ENCODE measurements around the gene NMU. TPM values are rescaled to one million over a fixed set of nuclear protein-coding genes. Genes with fewer than 3 reads are reported as not detected.
A peak's percentile ranks its signal among the peaks of the same experiment; 100 is the strongest.

The NMU gene
- total and polyA plus RNA-seq, 2 experiments from 2014 or later = 1.3 to 3.4 TPM

DNA sequence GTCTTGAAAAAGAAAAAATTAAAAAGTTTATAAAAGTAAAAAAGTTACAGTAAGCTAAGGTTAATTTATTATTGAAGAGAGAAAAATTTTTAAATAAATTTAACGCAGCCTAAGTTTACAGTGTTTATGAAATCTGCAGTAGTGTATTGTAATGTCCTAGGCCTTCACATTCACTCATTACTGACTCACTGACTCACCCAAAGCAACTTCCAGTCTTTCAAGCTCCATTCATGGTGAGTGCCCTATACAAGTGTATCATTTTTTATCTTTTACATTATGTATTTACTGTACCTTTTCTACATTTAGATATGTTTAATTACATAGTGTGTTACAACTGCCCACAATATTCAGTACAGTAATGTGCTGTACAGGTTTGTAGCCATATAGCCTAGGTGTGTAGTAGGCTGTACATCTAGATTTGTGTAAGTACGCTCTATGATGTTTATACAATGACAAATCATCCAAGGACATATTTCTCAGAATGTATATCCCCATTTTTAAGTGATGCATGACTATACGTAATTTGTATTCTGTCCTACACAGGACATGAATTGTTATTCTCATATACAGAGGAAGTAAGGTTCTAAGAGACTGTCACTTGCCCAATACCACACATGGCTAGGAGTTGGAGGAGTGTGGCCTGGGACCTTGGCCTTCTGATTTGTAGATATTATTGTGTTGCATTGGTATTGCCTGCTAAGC is 24.6 kb downstream of the NMU start:
- no peak overlapping the region for H3K27ac ChIP-seq
- H3K4me1 ChIP-seq (ENCODE audit: low read depth) = no peaks in the 10 kb centered on the region
- TF ChIP-seq, protein P1, sequence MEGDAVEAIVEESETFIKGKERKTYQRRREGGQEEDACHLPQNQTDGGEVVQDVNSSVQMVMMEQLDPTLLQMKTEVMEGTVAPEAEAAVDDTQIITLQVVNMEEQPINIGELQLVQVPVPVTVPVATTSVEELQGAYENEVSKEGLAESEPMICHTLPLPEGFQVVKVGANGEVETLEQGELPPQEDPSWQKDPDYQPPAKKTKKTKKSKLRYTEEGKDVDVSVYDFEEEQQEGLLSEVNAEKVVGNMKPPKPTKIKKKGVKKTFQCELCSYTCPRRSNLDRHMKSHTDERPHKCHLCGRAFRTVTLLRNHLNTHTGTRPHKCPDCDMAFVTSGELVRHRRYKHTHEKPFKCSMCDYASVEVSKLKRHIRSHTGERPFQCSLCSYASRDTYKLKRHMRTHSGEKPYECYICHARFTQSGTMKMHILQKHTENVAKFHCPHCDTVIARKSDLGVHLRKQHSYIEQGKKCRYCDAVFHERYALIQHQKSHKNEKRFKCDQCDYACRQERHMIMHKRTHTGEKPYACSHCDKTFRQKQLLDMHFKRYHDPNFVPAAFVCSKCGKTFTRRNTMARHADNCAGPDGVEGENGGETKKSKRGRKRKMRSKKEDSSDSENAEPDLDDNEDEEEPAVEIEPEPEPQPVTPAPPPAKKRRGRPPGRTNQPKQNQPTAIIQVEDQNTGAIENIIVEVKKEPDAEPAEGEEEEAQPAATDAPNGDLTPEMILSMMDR (IDR thresholded peaks at IDR 0.05; ENCODE audit: low read depth, low read length) = no peak
- no peaks in the 10 kb centered on the region for H3K27me3 ChIP-seq
- H3K36me3 ChIP-seq = no peaks in the 10 kb centered on the region
- no peak overlapping the region for H3K4me3 ChIP-seq
- DNase-seq (ENCODE audit: low read depth in 1 of 2, low spot score in 1 of 2) = no peak
- no peaks in the 10 kb centered on the region for H3K9me3 ChIP-seq (ENCODE audit: low read depth)

DNA sequence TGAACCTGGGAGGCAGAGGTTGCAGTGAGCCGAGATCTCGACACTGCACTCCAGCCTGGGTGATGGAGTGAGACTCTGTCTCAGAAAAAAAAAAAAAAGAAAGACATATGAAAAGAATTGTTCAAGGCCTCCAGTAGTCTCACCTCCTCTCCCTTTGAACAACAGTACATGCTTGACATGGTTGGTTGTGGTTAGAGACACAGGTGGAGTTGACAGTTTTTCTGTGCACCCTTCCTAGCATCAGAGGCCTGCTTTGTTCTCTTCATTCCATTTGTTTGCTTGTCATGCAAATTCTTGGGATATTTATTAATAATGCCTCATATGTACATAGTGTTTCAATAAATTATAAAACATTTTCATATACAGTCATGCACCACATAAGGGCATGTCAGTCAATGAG is 25.7 kb downstream of the NMU start:
- TF ChIP-seq, protein P1 (IDR thresholded peaks at IDR 0.05; ENCODE audit: low read depth, low read length) = no peak
- no peak for DNase-seq (ENCODE audit: low read depth in 1 of 2, low spot score in 1 of 2)
- Histone ChIP-seq H3K9me3 (ENCODE audit: low read depth) (no peaks in the 10 kb centered on the region), H3K4me3 (no peak overlapping the region), H3K4me1 (ENCODE audit: low read depth) (no peaks in the 10 kb centered on the region), H3K27me3 (no peaks in the 10 kb centered on the region), H3K36me3 (no peaks in the 10 kb centered on the region), H3K27ac (no peak overlapping the region)

DNA sequence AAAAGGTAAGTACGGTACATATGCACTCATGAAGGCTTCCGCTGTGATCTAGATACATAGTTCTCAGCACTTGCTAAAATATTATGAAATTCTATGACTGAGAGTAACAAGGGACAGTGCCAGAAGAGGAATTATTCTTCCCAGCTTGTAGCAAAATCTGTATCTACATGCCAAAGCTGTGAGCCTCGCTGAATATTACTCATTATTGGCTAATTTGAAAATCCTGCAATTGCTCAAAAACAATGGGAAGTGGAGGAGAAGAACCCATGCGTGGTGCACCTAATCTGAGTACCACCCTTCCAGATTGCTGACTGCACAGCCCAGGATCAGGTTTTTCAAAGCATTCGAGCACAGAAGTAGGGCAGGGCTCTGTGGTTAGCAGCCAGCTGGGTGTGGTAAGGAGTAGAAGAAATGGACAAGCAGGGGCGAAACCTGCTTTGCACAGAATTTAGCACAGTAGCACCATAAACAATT is 26.7 kb downstream of the NMU start:
- peak in 1 of 2 donors; percentile 33 for DNase-seq (ENCODE audit: low read depth in 1 of 2, low spot score in 1 of 2)
- H3K27me3 ChIP-seq = no peaks in the 10 kb centered on the region
- no peak overlapping the region for H3K27ac ChIP-seq
- no peaks in the 10 kb centered on the region for H3K9me3 ChIP-seq (ENCODE audit: low read depth)
- H3K4me1 ChIP-seq (ENCODE audit: low read depth) = no peaks in the 10 kb centered on the region
- no peak overlapping the region for H3K4me3 ChIP-seq
- H3K36me3 ChIP-seq = no peaks in the 10 kb centered on the region
- TF ChIP-seq, protein P1 (IDR thresholded peaks at IDR 0.05; ENCODE audit: low read depth, low read length) = no peak

DNA sequence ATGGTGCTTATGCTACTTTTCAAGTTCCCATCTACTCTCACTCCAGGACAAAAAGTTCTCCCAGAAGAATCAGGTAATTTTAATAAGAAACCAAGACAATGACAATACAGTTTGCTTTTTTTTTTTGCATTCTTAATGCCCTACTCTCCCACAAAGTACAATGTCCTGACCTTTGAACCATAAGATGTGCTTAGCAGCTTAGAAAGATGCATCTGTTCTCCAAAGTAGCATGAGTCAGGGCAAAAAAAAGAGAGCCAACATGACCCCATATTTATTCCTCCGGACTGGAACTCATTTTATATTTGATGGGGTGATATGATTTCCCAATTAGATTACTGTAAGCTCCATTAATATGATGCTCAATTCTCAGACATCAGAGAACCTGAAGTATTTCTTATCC is 27.5 kb downstream of the NMU start:
- Histone ChIP-seq H3K4me3 (no peak overlapping the region), H3K27ac (no peak overlapping the region), H3K4me1 (ENCODE audit: low read depth) (no peaks in the 10 kb centered on the region), H3K27me3 (no peaks in the 10 kb centered on the region), H3K9me3 (ENCODE audit: low read depth) (no peaks in the 10 kb centered on the region), H3K36me3 (no peaks in the 10 kb centered on the region)
- DNase-seq (ENCODE audit: low read depth in 1 of 2, low spot score in 1 of 2) = no peak
- TF ChIP-seq, protein P1 (IDR thresholded peaks at IDR 0.05; ENCODE audit: low read depth, low read length) = no peak

DNA sequence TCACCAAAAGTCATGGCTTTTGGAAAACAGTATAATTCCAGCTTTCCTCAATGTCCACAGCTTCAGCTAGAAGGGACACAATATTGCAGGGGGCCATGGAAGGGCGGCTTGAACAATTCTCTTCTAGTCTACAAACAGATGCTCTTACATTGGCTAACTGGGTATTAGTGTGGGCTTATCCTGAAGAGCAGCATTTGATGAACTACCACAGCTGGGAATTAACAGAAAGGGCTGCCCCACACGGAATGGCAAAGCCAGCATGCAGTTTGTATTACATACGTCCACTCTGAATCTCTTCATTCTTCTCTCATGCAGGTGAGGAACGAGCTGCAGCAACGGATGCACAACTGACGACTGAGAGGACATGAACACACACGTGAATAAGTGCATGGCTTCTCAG is 31.1 kb downstream of the NMU start:
- TF ChIP-seq, protein P1 (IDR thresholded peaks at IDR 0.05; ENCODE audit: low read depth, low read length) = no peak
- Histone ChIP-seq H3K27ac (no peak overlapping the region), H3K27me3 (no peaks in the 10 kb centered on the region), H3K9me3 (ENCODE audit: low read depth) (no peaks in the 10 kb centered on the region), H3K36me3 (no peaks in the 10 kb centered on the region), H3K4me3 (no peak overlapping the region), H3K4me1 (ENCODE audit: low read depth) (no peaks in the 10 kb centered on the region)
- DNase-seq (ENCODE audit: low read depth in 1 of 2, low spot score in 1 of 2) = no peak
